ENCODE data around the gene RHOT1. TPM values are rescaled to one million over a fixed set of nuclear protein-coding genes. Genes with fewer than 3 reads are reported as not detected.
"Not testable (repeated sequence)": the region's sequence is repeated elsewhere in the genome, so short reads cannot be mapped to it uniquely, and the experiment has no call there.

RHOT1 gene
- total RNA-seq, 1 experiment from 2014 or later: 24.4 TPM

DNA sequence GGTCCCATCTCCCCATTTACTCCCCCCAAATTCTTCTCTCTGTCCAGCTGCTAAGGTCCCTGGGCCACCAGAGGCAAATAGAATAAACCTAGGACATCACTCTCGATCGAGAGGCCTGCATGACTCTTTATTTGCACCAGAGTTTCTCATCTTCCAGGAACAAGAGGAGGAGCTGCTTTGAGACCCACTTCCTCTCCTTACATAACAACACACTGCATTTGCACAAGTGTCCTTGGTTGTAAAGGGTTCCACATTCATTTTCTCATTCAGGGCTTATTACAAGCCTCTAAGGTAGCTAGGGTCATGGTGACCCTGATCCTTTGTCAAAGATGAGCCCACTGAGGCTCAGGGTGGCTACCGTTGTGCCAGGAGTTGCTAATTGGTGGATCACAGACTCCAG, 38.1 kb upstream of the RHOT1 start:
- no peak overlapping the region for H3K4me3 Mint-ChIP-seq
- Histone ChIP-seq H3K18ac (ENCODE audit: insufficient read length, low read depth, low read length) (no peak overlapping the region), H2BK120ac (ENCODE audit: low read depth, low read length, poor library complexity, severe bottlenecking) (no peak overlapping the region), H3K9me3 (ENCODE audit: control insufficient read depth, low read depth, low read length) (no peaks in the 10 kb centered on the region), H3K4me2 (ENCODE audit: insufficient read depth, insufficient read length, low read length) (no peak overlapping the region), H3K79me2 (ENCODE audit: insufficient read depth, low read length) (no peaks in the 10 kb centered on the region), H2BK15ac (ENCODE audit: low read depth, low read length) (no peak overlapping the region), H3T11ph (ENCODE audit: low read length) (no peak overlapping the region), H4K91ac (ENCODE audit: insufficient read length, low read depth, low read length) (no peak overlapping the region), H3K23me2 (ENCODE audit: insufficient read length, low read depth, low read length, poor library complexity, severe bottlenecking) (no peaks in the 10 kb centered on the region), H2AFZ (ENCODE audit: low read length) (no peak overlapping the region), H3K4me1 (ENCODE audit: insufficient read depth, low read length) (peaks cover 9% of the 10 kb centered on the region; the same call in 1 of the 2 replicates), H2BK12ac (ENCODE audit: insufficient read length, low read depth, low read length) (no peak overlapping the region), H3K4ac (ENCODE audit: low read depth, low read length) (no peak overlapping the region), H4K8ac (replicated peaks; ENCODE audit: insufficient read length, low read depth, low read length) (no peak overlapping the region), H2AK5ac (ENCODE audit: insufficient read length, low read length) (no peak overlapping the region), H3K14ac (ENCODE audit: insufficient read depth, low read length) (no peak overlapping the region), H4K5ac (ENCODE audit: insufficient read length, low read depth, low read length) (no peak overlapping the region), H3K23ac (ENCODE audit: insufficient read length, low read depth, low read length) (no peak overlapping the region), H3K79me1 (ENCODE audit: insufficient read depth, low read depth, low read length, poor library complexity, severe bottlenecking) (no peaks in the 10 kb centered on the region), H3K27me3 (ENCODE audit: insufficient read depth, low read length) (no peaks in the 10 kb centered on the region), H4K20me1 (ENCODE audit: control insufficient read depth, insufficient read depth, insufficient read length) (no peaks in the 10 kb centered on the region), H2BK5ac (ENCODE audit: insufficient read length, low read length) (no peak overlapping the region), H3K56ac (ENCODE audit: insufficient read length, low read depth, low read length) (no peak overlapping the region), H3K9ac (ENCODE audit: extremely low read depth, insufficient read length, low read length) (no peak overlapping the region), H3K27ac (ENCODE audit: insufficient read length, low read depth, low read length) (no peak overlapping the region), H2BK20ac (ENCODE audit: low read depth, low read length, poor library complexity, severe bottlenecking) (no peak overlapping the region)
- no peaks in the 10 kb centered on the region for H3K9me3 Mint-ChIP-seq
- peaks cover 40 to 47% of the 10 kb centered on the region in 2 experiments for H3K4me1 Mint-ChIP-seq
- no CpG with 5 or more reads among the region's 3 CpGs for WGBS (ENCODE audit: extremely low coverage, insufficient read length, low lambda C conversion rate)
- TF ChIP-seq, protein P1, sequence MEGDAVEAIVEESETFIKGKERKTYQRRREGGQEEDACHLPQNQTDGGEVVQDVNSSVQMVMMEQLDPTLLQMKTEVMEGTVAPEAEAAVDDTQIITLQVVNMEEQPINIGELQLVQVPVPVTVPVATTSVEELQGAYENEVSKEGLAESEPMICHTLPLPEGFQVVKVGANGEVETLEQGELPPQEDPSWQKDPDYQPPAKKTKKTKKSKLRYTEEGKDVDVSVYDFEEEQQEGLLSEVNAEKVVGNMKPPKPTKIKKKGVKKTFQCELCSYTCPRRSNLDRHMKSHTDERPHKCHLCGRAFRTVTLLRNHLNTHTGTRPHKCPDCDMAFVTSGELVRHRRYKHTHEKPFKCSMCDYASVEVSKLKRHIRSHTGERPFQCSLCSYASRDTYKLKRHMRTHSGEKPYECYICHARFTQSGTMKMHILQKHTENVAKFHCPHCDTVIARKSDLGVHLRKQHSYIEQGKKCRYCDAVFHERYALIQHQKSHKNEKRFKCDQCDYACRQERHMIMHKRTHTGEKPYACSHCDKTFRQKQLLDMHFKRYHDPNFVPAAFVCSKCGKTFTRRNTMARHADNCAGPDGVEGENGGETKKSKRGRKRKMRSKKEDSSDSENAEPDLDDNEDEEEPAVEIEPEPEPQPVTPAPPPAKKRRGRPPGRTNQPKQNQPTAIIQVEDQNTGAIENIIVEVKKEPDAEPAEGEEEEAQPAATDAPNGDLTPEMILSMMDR (conservative IDR thresholded peaks at IDR 0.05): no peak
- H3K36me3 Mint-ChIP-seq (ENCODE audit: insufficient read depth in 1 of 3, low read depth in 3 of 3): no peaks in the 10 kb centered on the region
- no peaks in the 10 kb centered on the region; the same call in 1 of the 2 replicates for H3K27me3 Mint-ChIP-seq (ENCODE audit: low read depth)
- H3K27ac Mint-ChIP-seq: peak overlapping the region; percentile 29 to 71 (median 59); a peak in 6 of 7 replicates
- no peak for DNase-seq

DNA sequence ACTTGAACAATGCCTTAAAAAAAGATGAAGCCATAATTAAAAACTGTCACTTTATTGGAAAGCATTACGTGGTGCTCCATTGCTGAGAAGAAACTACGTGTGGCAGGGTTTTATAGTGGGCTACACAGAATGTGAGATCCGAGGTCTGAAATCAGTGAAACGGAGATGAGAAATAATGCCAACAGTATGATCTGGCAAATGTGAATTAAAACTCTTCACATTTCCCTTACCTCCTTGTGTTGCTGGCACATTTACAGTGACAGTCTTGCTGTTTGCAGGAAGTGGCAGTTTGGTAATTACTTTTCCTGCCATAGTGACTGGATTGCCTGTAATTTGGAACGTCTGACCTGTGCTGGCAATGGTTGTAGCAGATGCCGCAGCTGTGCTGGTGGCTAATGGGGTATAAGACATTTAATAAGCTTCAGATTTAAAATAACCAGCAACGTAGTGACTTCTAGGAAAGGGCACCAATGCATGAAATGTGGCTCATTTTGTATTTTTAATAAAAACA, 35.8 kb upstream of the RHOT1 start:
- not testable (repeated sequence) for DNase-seq; H3K4ac ChIP-seq (ENCODE audit: low read depth, low read length); H3K4me2 ChIP-seq (ENCODE audit: insufficient read depth, insufficient read length, low read length); H4K5ac ChIP-seq (ENCODE audit: insufficient read length, low read depth, low read length); H3K23ac ChIP-seq (ENCODE audit: insufficient read length, low read depth, low read length); H4K91ac ChIP-seq (ENCODE audit: insufficient read length, low read depth, low read length); H3K9me3 Mint-ChIP-seq; H4K20me1 ChIP-seq (ENCODE audit: control insufficient read depth, insufficient read depth, insufficient read length); H3K27me3 ChIP-seq (ENCODE audit: insufficient read depth, low read length); H2BK15ac ChIP-seq (ENCODE audit: low read depth, low read length); H2BK12ac ChIP-seq (ENCODE audit: insufficient read length, low read depth, low read length); H4K8ac ChIP-seq (replicated peaks; ENCODE audit: insufficient read length, low read depth, low read length); H3K23me2 ChIP-seq (ENCODE audit: insufficient read length, low read depth, low read length, poor library complexity, severe bottlenecking); H2AK5ac ChIP-seq (ENCODE audit: insufficient read length, low read length); H3K36me3 Mint-ChIP-seq (ENCODE audit: insufficient read depth in 1 of 3, low read depth in 3 of 3); H3T11ph ChIP-seq (ENCODE audit: low read length); H3K79me1 ChIP-seq (ENCODE audit: insufficient read depth, low read depth, low read length, poor library complexity, severe bottlenecking); H3K4me3 Mint-ChIP-seq; H3K27ac ChIP-seq (ENCODE audit: insufficient read length, low read depth, low read length); H3K9me3 ChIP-seq (ENCODE audit: control insufficient read depth, low read depth, low read length); H3K18ac ChIP-seq (ENCODE audit: insufficient read length, low read depth, low read length); H2AFZ ChIP-seq (ENCODE audit: low read length); H2BK5ac ChIP-seq (ENCODE audit: insufficient read length, low read length); H3K27me3 Mint-ChIP-seq (ENCODE audit: low read depth); H3K56ac ChIP-seq (ENCODE audit: insufficient read length, low read depth, low read length); H3K14ac ChIP-seq (ENCODE audit: insufficient read depth, low read length); H3K9ac ChIP-seq (ENCODE audit: extremely low read depth, insufficient read length, low read length); H2BK20ac ChIP-seq (ENCODE audit: low read depth, low read length, poor library complexity, severe bottlenecking); H3K79me2 ChIP-seq (ENCODE audit: insufficient read depth, low read length); H2BK120ac ChIP-seq (ENCODE audit: low read depth, low read length, poor library complexity, severe bottlenecking)
- peaks cover 13% of the 10 kb centered on the region; the same call in 1 of the 2 replicates for H3K4me1 ChIP-seq (ENCODE audit: insufficient read depth, low read length)
- Mint-ChIP-seq H3K4me1 (peaks cover 42 to 45% of the 10 kb centered on the region in 2 experiments), H3K27ac (peak overlapping the region in 1 of 3 experiments; percentile 9; a peak in 1 of 7 replicates)
- WGBS (ENCODE audit: extremely low coverage, insufficient read length, low lambda C conversion rate): no CpG with 5 or more reads among the region's 7 CpGs

All from H9 (cell line).